ENCODE data around the gene NEAT1. TPM values are rescaled to one million over a fixed set of nuclear protein-coding genes. Genes with fewer than 3 reads are reported as not detected.
"Not testable (repeated sequence)": the region's sequence is repeated elsewhere in the genome, so short reads cannot be mapped to it uniquely, and the experiment has no call there.

NEAT1 gene
- total RNA-seq, 2 donors from 2014 or later = 742 to 1,004 TPM

GRCh38 chr11:65465471-65465870 is 42.9 kb downstream of the NEAT1 start:
- intact Hi-C loops (cut with DNase I); DNase-seq (ENCODE audit: low spot score): not testable (repeated sequence)

DNA sequence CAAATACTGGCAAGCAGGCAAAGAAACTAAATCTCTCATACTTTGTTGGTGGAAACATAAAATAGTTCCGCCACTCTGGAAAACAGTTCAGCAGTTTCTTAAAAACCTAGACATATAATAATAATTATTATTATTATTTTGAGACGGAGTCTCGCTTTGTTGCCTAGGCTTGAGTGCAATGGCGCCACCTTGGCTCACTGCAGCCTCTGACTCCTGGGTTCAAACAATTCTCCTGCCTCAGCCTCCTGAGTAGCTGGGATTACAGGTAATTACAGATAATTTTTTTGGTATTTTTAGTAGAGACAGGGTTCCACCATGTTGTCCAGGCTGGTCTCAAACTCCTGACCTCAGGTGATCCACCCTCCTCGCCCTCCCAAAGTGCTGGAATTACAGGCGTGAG is 44.7 kb downstream of the NEAT1 start:
- DNase-seq (ENCODE audit: low spot score); intact Hi-C loops (cut with DNase I): not testable (repeated sequence)

DNA sequence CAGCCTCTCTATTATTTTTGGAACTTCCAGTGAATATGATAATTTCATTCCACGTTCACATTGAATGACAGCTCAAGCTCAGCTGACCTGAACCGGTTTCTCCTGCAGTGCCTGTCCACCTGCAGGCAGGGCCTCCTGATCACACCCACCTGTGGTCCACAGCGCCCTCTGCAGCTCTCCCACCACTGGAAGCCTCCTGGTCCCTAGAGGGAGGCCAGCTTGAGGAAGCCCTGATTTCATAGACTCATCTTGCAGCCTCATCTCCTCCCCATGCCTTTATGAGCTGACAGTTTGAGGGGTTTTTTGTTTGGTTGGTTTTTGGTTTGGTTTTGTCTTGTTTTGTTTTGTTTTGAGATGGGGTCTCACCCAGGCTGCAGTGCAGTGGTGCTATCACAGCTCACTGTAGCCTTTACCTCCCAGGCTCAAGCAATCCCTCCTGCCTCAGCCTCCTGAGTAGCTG is 46.3 kb downstream of the NEAT1 start:
- intact Hi-C loops (cut with DNase I) = no loop called here
- no peak for DNase-seq (ENCODE audit: low spot score)

- intact Hi-C loops (cut with DNase I) = loop anchor here in 1 of 2 donors (5.0 kb wide), 1 partner anchor 37 kb away; no protein-coding TSS in a partner anchor
- no peak for DNase-seq (ENCODE audit: low spot score)
Measured at GRCh38 chr11:65470433-65471049, 47.9 kb downstream of the NEAT1 start.

DNA sequence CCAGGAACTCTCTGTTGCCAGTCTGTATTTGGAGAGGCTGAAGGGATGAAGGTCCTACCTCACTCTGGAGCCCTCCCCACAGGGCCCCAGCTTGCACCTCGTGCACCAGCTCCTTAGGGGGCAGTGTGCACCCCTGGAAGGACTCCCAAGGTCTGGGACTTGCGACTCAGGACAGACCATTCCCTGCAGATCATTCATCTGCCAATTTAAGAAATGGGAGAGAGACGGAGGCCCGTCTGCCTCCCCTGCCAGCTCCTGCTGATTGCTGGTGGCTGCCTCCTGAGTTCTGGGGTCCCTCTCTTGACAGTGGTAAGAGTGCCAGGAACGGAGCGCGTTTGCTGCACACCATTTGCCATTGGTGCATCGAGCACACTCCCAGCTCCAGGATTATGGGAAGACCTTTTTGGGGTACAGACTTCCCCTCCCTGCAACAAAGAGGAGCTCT is 48.9 kb downstream of the NEAT1 start:
- intact Hi-C loops (cut with DNase I) = loop anchor here in 1 of 2 donors (5.0 kb wide), 1 partner anchor 36 kb away; no protein-coding TSS in a partner anchor
- peak; percentile 91 for DNase-seq (ENCODE audit: low spot score)

- not testable (repeated sequence) for DNase-seq (ENCODE audit: low spot score)
- intact Hi-C loops (cut with DNase I) = loop anchor here in 1 of 2 donors (5.0 kb wide), 1 partner anchor 35 kb away; no protein-coding TSS in a partner anchor
Measured at GRCh38 chr11:65472588-65473277, 50.1 kb downstream of the NEAT1 start.

GRCh38 chr11:65473278-65473860 is 50.8 kb downstream of the NEAT1 start:
- DNase-seq (ENCODE audit: low spot score) = no peak
- intact Hi-C loops (cut with DNase I) = loop anchor here in 1 of 2 donors (5.0 kb wide), 1 partner anchor 34 kb away; no protein-coding TSS in a partner anchor

GRCh38 chr11:65474864-65475263 is 52.3 kb downstream of the NEAT1 start:
- DNase-seq (ENCODE audit: low spot score) = no peak
- intact Hi-C loops (cut with DNase I) = loop anchor here in 1 of 2 donors (5.0 kb wide), 1 partner anchor 32 kb away; no protein-coding TSS in a partner anchor

- peak; percentile 54 for DNase-seq (ENCODE audit: low spot score)
- intact Hi-C loops (cut with DNase I) = no loop called here
Measured at GRCh38 chr11:65476632-65477148, 54.1 kb downstream of the NEAT1 start.

DNA sequence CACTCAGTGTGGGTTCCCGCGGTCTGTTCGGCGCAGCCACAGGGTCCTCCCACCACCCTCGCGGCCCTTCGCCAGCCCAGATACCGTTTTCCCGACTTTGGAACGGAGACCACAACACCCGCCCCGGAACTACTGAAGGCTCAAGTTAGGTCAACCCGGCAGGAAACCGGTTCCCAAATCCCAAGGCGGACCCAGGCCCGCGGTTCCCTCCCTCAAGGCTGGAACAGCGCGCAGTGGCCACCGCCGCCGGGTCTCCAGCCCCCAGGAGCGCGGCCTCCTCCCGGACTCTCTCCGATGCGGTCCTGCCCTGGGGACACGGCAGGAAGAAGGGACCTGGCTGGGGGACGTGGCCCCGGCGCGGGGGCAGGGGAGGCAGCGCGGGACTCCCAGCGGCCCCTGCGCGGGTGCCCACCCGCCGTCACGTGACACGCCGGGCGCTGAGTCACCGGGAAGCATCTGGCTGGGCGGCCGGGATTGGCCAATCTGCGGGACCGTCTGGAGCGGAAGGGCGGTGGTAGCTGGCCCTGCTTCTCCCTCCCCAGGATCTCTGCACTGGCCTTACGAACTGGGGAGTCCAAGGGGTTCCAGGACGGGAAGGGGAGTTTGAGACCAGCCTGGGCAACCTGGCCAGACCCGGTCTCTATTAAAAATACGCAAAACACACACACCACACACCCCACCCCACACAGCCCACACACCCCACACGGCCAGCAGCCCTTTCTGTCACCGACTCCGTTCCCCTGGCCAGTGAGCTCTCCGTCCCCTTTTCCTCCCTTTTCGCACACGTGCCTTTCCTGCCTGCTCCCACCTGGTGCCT is 54.8 kb downstream of the NEAT1 start:
- intact Hi-C loops (cut with DNase I) = no loop called here
- peak; percentile 99 for DNase-seq (ENCODE audit: low spot score)

DNA sequence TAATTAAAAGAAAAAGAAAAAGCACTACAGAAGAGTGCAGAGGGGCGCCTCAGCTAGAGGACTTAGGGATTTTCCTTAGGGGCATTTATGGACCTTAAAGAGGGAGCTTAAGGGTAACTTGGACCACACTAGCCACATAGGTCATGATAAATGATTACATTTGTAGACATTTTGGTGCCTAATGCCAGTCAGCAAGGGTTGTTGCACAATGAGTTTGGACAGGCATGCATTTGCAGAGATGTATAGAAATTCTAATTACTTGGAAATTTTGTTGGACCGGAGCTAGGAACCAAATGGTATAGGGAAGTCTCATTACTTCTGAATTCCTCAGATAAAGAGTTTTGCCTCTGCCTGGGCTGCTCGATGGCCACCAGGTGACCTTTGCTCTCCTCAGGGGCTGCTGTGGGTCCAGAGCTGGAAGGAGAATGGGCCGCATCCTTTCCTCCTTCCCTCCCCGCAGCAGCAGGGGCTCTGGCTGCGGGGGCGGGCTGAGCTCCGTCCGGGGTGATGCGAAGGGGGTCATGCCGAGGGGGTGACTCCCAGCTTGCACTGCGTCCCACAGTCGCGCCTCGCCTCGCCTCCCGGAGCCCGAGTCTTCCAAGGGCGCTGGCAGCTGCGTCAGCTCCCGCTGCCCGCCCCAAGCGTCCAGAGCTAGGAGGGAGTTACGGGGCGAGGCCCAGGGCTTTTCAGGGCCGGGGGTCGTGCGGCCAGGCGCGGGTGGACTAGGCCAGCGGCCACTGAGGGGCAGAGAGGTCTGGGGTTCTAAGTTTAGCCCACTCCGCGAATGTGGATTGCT is 56.0 kb downstream of the NEAT1 start:
- peak; percentile 91 for DNase-seq (ENCODE audit: low spot score)
- intact Hi-C loops (cut with DNase I) = loop anchor here in 1 of 2 donors (2.0 kb wide), 1 partner anchor 14 kb away; no protein-coding TSS in a partner anchor

DNA sequence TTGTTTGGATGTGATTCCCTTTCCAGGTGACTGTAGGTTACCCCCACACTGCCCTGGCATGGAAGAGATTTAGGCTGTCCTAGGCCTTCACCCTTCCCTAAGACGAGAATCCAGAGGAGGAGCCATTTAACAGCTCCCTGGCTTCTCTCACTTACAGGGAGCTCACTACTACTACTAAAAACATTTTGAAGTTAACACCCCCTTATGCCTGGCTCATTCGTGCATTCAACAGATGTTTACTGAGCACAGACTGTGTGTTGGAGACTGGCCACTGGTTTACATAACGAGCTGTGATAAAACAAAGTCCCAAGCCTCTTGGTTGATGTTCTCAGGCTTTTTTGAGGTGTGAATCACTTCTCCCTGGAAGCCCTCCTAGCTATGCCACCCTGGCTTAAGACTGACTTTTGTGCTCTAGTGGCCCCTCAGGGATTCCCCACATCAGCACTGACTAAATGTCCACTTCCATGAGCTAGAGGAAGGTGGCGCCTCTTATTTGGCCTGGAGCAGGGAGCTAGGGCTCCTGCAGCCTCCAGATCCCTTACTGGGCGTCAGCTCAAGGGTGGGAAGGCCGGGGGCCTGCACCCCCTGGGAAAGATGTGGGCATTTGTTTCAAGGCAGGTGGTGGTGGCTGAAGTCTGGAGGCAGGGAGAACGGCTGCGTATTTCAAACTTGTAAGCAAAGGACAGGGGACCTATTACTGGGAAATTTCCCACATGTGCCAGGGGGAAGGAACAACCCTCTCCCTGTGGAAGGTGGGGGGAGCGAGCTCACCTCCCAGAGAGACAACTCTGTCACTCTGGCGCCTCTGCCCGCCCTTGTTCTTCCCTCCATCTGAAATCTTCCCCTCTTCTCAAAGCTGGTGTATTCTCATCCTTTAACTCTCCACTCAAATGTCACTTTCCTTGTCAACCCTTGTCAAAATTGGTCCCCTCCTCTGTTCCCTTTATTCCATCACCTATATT is 56.9 kb downstream of the NEAT1 start:
- intact Hi-C loops (cut with DNase I) = loop anchor here in 1 of 2 donors (2.0 kb wide), 1 partner anchor 13 kb away; no protein-coding TSS in a partner anchor
- DNase-seq (ENCODE audit: low spot score) = peak; percentile 85

- intact Hi-C loops (cut with DNase I) = no loop called here
- DNase-seq (ENCODE audit: low spot score) = peak; percentile 30
Measured at GRCh38 chr11:65482306-65482850, 59.8 kb downstream of the NEAT1 start.

GRCh38 chr11:65485920-65486219 is 63.3 kb downstream of the NEAT1 start:
- DNase-seq (ENCODE audit: low spot score) = peak; percentile 18

GRCh38 chr11:65486570-65487466 is 64.2 kb downstream of the NEAT1 start:
- DNase-seq (ENCODE audit: low spot score) = peak; percentile 36
- intact Hi-C loops (cut with DNase I) = no loop called here

More at GRCh38 chr11:65485920-65486219, 63.3 kb downstream of the NEAT1 start:
- intact Hi-C loops (cut with DNase I) = no loop called here

Measured in posterior vena cava (tissue), 2 donors.